T-cell (primary cell): ENCODE measurements around the gene LZTR1. TPM values are rescaled to one million over a fixed set of nuclear protein-coding genes. Genes with fewer than 3 reads are reported as not detected.
"Not testable (repeated sequence)": the region's sequence is repeated elsewhere in the genome, so short reads cannot be mapped to it uniquely, and the experiment has no call there.

ENCODE experiments used
- ATAC-seq, 4 experiments: fragments of 200-7000 bp in 3 of 4; fragments of 150-1000 bp in 1 of 4; cut with Tn5 transposase; replicated peaks in 1 of 4; 1 replicate in 3 of 4; 2 replicates in 1 of 4; pipeline ENCODE4 v1.10.0; 2021; ENCODE audit warnings: moderate library complexity in 3 of 4, mild to moderate bottlenecking in 2 of 4, moderate number of reproducible peaks in 1 of 4
- CTCF ChIA-PET, 2 donors: fragments of 300-600 bp; sonication (Branson Sonifier 250); formaldehyde crosslinking; loops; one replicate each; lab custom pipeline; 2022; ENCODE audit warnings: antibody characterized with exemption in 2 of 2; lab: Charles Lee
- POLR2A ChIA-PET, 2 donors: fragments of 300-600 bp; sonication (Branson Sonifier 250); formaldehyde crosslinking; loops; one replicate each; lab custom pipeline; 2022; ENCODE audit warnings: antibody characterized with exemption in 2 of 2; lab: Charles Lee
- DNase-seq, 35 experiments: peaks; one replicate each; pipeline versions ENCODE4 v3.0.0 to v3.0.0-alpha.2; 2013 to 2023
- H3K27ac ChIP-seq: one replicate; pipeline ENCODE4 v1.5.1; 2013; ENCODE audit warnings: low read length
- H3K27me3 ChIP-seq, 2 experiments: replicated peaks in 1 of 2; 1 replicate in 1 of 2; 2 replicates in 1 of 2; pipeline versions ENCODE4 v1.6.1 to v1.7.0; 2013; ENCODE audit warnings: low read length in 1 of 2, mixed read lengths in 1 of 2; ENCODE audit not compliant: control insufficient read depth in 2 of 2, insufficient read depth in 2 of 2; ENCODE audit errors: extremely low read depth in 1 of 2
- H3K36me3 ChIP-seq, 2 donors: 1 replicate in 1 of 2; 2 replicates in 1 of 2; pipeline versions ENCODE4 v1.6.1 to v1.7.0; 2013; ENCODE audit warnings: low read length in 1 of 2; ENCODE audit not compliant: control insufficient read depth in 2 of 2, insufficient read depth in 1 of 2; ENCODE audit errors: extremely low read depth in 1 of 2
- H3K4me1 ChIP-seq, 2 experiments: 1 replicate in 1 of 2; 2 replicates in 1 of 2; pipeline versions ENCODE4 v1.6.1 to v1.7.0; 2013; ENCODE audit warnings: low read length in 2 of 2, mixed read lengths in 1 of 2; ENCODE audit not compliant: insufficient read depth in 2 of 2, control insufficient read depth in 1 of 2; ENCODE audit errors: extremely low read depth in 1 of 2
- H3K4me3 ChIP-seq, 2 donors: 1 replicate in 1 of 2; 2 replicates in 1 of 2; pipeline versions ENCODE4 v1.5.1 to v1.7.0; 2013; ENCODE audit warnings: mild to moderate bottlenecking in 2 of 2, low read length in 1 of 2, moderate library complexity in 1 of 2; ENCODE audit not compliant: control insufficient read depth in 1 of 2; ENCODE audit errors: extremely low read depth in 1 of 2
- H3K9me3 ChIP-seq: 2 replicates; pipeline ENCODE4 v1.7.0; 2013
- H3K27ac Mint-ChIP-seq, 2 donors: one replicate each; pipeline ENCODE4 v1.8.0; 2020 to 2021; ENCODE audit warnings: mild to moderate bottlenecking in 2 of 2, mixed read lengths in 2 of 2
- H3K27me3 Mint-ChIP-seq, 2 donors: one replicate each; pipeline ENCODE4 v1.8.0; 2021 to 2022; ENCODE audit warnings: mixed read lengths in 2 of 2
- H3K36me3 Mint-ChIP-seq: one replicate; pipeline ENCODE4 v1.8.0; 2021; ENCODE audit warnings: mixed read lengths
- H3K4me1 Mint-ChIP-seq, 3 donors: one replicate each; pipeline ENCODE4 v1.8.0; 2020 to 2022; ENCODE audit warnings: mixed read lengths in 3 of 3, mild to moderate bottlenecking in 1 of 3
- H3K4me3 Mint-ChIP-seq, 3 donors: one replicate each; pipeline ENCODE4 v1.8.0; 2020 to 2022; ENCODE audit warnings: mild to moderate bottlenecking in 3 of 3, mixed read lengths in 3 of 3, moderate library complexity in 3 of 3
- H3K9me3 Mint-ChIP-seq, 3 donors: one replicate each; pipeline ENCODE4 v1.8.0; 2020 to 2022; ENCODE audit warnings: mixed read lengths in 3 of 3
- WGBS: methylation state at CpG from one replicate; pipeline ENCODE4 v1.1.5; 2013; ENCODE audit warnings: missing lambda C conversion rate; ENCODE audit not compliant: insufficient coverage; 5-methylcytosine and 5-hydroxymethylcytosine counted together
- total RNA-seq, 35 experiments: library from RNA in 6 of 35; stranded (reverse) in 6 of 35; fragments of 120-200 nt in 1 of 35; gene quantifications; one replicate each; pipeline versions ENCODE4 v1.2.1 to v1.2.4 and lab custom pipeline; 2013 to 2026

LZTR1 gene
- total RNA-seq, 5 donors from 2014 or later (not counting 1 experiment from before 2014, with no cell fraction given): 57.1 to 118 (median 105) TPM

GRCh38 chr22:21000207-21000986 is 18.3 kb downstream of the LZTR1 start:
- DNase-seq (no peak), ATAC-seq (no peak)
- Histone ChIP-seq H3K27me3 (peaks cover 0 to 2% of the 10 kb centered on the region in 2 experiments), H3K4me3 (peak overlapping the region; percentile 82 to 94), H3K9me3 (no peaks in the 10 kb centered on the region), H3K36me3 (peaks cover 7 to 38% of the 10 kb centered on the region in 2 donors), H3K4me1 (peaks cover 12 to 46% of the 10 kb centered on the region in 2 experiments), H3K27ac (peak overlapping the region; percentile 95)
- H3K36me3 Mint-ChIP-seq: no peaks in the 10 kb centered on the region
- H3K4me1 Mint-ChIP-seq: peaks cover 39 to 43% (median 43%) of the 10 kb centered on the region in 3 donors
- CTCF ChIA-PET: no interaction called here
- 65% methylated on average over 14 of the region's 22 CpGs for WGBS
- POLR2A ChIA-PET: no interaction called here
- H3K9me3 Mint-ChIP-seq: no peaks in the 10 kb centered on the region
- no peaks in the 10 kb centered on the region for H3K27me3 Mint-ChIP-seq
- peak overlapping the region; percentile 98 to 100 for H3K27ac Mint-ChIP-seq
- H3K4me3 Mint-ChIP-seq: peak overlapping the region; percentile 94 to 96 (median 95)

- peaks cover 0 to 2% of the 10 kb centered on the region in 2 experiments for H3K27me3 ChIP-seq
- ATAC-seq (no peak), DNase-seq (peak in 1 of 35 experiments; percentile 7)
- Mint-ChIP-seq H3K36me3 (no peaks in the 10 kb centered on the region), H3K27me3 (no peaks in the 10 kb centered on the region), H3K4me3 (peak overlapping the region; percentile 94 to 96 (median 95)), H3K27ac (peak overlapping the region; percentile 98 to 100), H3K4me1 (peaks cover 39 to 43% (median 43%) of the 10 kb centered on the region in 3 donors), H3K9me3 (no peaks in the 10 kb centered on the region)
- peak overlapping the region; percentile 82 to 94 for H3K4me3 ChIP-seq
- ChIA-PET CTCF (no interaction called here), POLR2A (no interaction called here)
- H3K4me1 ChIP-seq: peaks cover 12 to 46% of the 10 kb centered on the region in 2 experiments
- no peaks in the 10 kb centered on the region for H3K9me3 ChIP-seq
- H3K36me3 ChIP-seq: peaks cover 7 to 34% of the 10 kb centered on the region in 2 donors
- WGBS: 2% methylated on average over 22 of the region's 26 CpGs
- H3K27ac ChIP-seq: peak overlapping the region; percentile 95
These were observed 19.0 kb downstream of the LZTR1 start for GRCh38 chr22:21000987-21001600.

GRCh38 chr22:21001601-21002325 is 19.7 kb downstream of the LZTR1 start, which contains the start of gene THAP7:
Gene THAP7, minus strand, starts transcription at chr22:21002118. Its CDS starts 207 bp downstream, at chr22:21001911.
- peak within 1 kb of the TSS; percentile 94 to 96 (median 95) for H3K4me3 Mint-ChIP-seq
- H3K27ac Mint-ChIP-seq: peak within 1 kb of the TSS; percentile 98 to 100
- H3K4me3 ChIP-seq: peak within 1 kb of the TSS; percentile 82 to 94
- no peaks in the 10 kb centered on the region for H3K27me3 Mint-ChIP-seq
- H3K27me3 ChIP-seq: peaks cover 0 to 2% of the 10 kb centered on the region in 2 experiments
- H3K9me3 ChIP-seq: no peaks in the 10 kb centered on the region
- ATAC-seq (peak; percentile 91 to 93 (median 92)), DNase-seq (peak; percentile 94 to 99 (median 97))
- 0% methylated on average over 83 of the region's 83 CpGs for WGBS
- ChIA-PET CTCF (interaction anchor here in 1 of 2 donors (0.6 to 1.2 kb wide), 2 partner anchors 11 to 644 kb away, joined by 3 to 5 read pairs; no protein-coding TSS in a partner anchor), POLR2A (interaction anchor here (0.5 to 0.7 kb wide), 2 partner anchors 54 to 449 kb away, joined by 3 read pairs; no protein-coding TSS in a partner anchor)
- H3K9me3 Mint-ChIP-seq: no peaks in the 10 kb centered on the region
- peaks cover 7 to 34% of the 10 kb centered on the region in 2 donors for H3K36me3 ChIP-seq
- H3K4me1 ChIP-seq: peaks cover 12 to 46% of the 10 kb centered on the region in 2 experiments
- H3K4me1 Mint-ChIP-seq: peaks cover 39 to 43% (median 43%) of the 10 kb centered on the region in 3 donors
- peak within 1 kb of the TSS; percentile 95 for H3K27ac ChIP-seq
- H3K36me3 Mint-ChIP-seq: no peaks in the 10 kb centered on the region

GRCh38 chr22:21003782-21004181 is 21.7 kb downstream of the LZTR1 start:
- peak overlapping the region; percentile 94 to 96 (median 95) for H3K4me3 Mint-ChIP-seq
- no peak for ATAC-seq
- H3K4me1 Mint-ChIP-seq: peaks cover 35 to 37% (median 35%) of the 10 kb centered on the region in 3 donors
- Histone ChIP-seq H3K36me3 (peaks cover 0 to 17% of the 10 kb centered on the region in 2 donors), H3K4me3 (no peak overlapping the region), H3K27me3 (peaks cover 0 to 2% of the 10 kb centered on the region in 2 experiments), H3K9me3 (no peaks in the 10 kb centered on the region), H3K27ac (peak overlapping the region; percentile 26), H3K4me1 (peaks cover 12 to 39% of the 10 kb centered on the region in 2 experiments)
- WGBS: no CpG with 5 or more reads among the region's 4 CpGs
- ChIA-PET CTCF (no interaction called here), POLR2A (no interaction called here)
- no peak for DNase-seq
- H3K36me3 Mint-ChIP-seq: no peaks in the 10 kb centered on the region
- H3K27me3 Mint-ChIP-seq: no peaks in the 10 kb centered on the region
- peak overlapping the region in 1 of 2 donors; percentile 100 for H3K27ac Mint-ChIP-seq
- H3K9me3 Mint-ChIP-seq: no peaks in the 10 kb centered on the region

- H3K4me1 ChIP-seq, H3K9me3 ChIP-seq, H3K27me3 Mint-ChIP-seq, H3K4me3 Mint-ChIP-seq, ATAC-seq, H3K4me1 Mint-ChIP-seq, H3K27ac ChIP-seq, H3K9me3 Mint-ChIP-seq, DNase-seq, H3K36me3 Mint-ChIP-seq, H3K4me3 ChIP-seq, POLR2A ChIA-PET, H3K27ac Mint-ChIP-seq, H3K36me3 ChIP-seq, H3K27me3 ChIP-seq: not testable (repeated sequence)
- CTCF ChIA-PET: interaction anchor here in 1 of 2 donors (0.5 kb wide), 1 partner anchor 69 kb away, joined by 4 read pairs; no protein-coding TSS in a partner anchor
- 85% methylated on average over 12 of the region's 13 CpGs for WGBS
These were observed 27.1 kb downstream of the LZTR1 start for GRCh38 chr22:21009208-21009607.
